ENCODE results near the gene ANP32B.

DNA sequence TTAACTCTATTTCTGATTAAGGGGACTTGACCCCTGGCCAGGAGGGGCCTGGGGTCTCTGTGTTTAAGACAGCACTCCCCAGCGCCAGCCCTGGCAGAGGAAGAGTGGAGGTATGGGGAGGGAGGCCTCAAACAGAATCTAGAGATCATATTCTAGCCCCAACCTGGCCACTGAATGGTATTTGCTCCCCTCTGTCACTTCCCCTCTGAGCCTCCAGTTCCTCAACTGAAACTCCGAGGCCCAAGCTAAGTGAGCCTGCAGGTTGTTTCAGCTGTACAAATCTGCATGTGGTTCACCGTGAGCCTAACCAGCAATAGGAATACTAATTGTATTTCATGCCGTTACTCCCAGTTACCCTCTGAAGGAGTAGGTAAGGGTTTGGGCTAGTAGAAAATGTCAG, 36.0 kb downstream of the ANP32B start:
- TF ChIP-seq EZH2 (IDR thresholded peaks at IDR 0.05; ENCODE audit: low read depth, unreplicated experiment), result no peak
- TF ChIP-seq, protein P1, sequence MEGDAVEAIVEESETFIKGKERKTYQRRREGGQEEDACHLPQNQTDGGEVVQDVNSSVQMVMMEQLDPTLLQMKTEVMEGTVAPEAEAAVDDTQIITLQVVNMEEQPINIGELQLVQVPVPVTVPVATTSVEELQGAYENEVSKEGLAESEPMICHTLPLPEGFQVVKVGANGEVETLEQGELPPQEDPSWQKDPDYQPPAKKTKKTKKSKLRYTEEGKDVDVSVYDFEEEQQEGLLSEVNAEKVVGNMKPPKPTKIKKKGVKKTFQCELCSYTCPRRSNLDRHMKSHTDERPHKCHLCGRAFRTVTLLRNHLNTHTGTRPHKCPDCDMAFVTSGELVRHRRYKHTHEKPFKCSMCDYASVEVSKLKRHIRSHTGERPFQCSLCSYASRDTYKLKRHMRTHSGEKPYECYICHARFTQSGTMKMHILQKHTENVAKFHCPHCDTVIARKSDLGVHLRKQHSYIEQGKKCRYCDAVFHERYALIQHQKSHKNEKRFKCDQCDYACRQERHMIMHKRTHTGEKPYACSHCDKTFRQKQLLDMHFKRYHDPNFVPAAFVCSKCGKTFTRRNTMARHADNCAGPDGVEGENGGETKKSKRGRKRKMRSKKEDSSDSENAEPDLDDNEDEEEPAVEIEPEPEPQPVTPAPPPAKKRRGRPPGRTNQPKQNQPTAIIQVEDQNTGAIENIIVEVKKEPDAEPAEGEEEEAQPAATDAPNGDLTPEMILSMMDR (conservative IDR thresholded peaks at IDR 0.05; ENCODE audit: low read depth in 2 of 2), result no peak
- TF ChIP-seq, protein P2, sequence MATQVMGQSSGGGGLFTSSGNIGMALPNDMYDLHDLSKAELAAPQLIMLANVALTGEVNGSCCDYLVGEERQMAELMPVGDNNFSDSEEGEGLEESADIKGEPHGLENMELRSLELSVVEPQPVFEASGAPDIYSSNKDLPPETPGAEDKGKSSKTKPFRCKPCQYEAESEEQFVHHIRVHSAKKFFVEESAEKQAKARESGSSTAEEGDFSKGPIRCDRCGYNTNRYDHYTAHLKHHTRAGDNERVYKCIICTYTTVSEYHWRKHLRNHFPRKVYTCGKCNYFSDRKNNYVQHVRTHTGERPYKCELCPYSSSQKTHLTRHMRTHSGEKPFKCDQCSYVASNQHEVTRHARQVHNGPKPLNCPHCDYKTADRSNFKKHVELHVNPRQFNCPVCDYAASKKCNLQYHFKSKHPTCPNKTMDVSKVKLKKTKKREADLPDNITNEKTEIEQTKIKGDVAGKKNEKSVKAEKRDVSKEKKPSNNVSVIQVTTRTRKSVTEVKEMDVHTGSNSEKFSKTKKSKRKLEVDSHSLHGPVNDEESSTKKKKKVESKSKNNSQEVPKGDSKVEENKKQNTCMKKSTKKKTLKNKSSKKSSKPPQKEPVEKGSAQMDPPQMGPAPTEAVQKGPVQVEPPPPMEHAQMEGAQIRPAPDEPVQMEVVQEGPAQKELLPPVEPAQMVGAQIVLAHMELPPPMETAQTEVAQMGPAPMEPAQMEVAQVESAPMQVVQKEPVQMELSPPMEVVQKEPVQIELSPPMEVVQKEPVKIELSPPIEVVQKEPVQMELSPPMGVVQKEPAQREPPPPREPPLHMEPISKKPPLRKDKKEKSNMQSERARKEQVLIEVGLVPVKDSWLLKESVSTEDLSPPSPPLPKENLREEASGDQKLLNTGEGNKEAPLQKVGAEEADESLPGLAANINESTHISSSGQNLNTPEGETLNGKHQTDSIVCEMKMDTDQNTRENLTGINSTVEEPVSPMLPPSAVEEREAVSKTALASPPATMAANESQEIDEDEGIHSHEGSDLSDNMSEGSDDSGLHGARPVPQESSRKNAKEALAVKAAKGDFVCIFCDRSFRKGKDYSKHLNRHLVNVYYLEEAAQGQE (IDR thresholded peaks at IDR 0.05; ENCODE audit: unreplicated experiment), result no peak
- no peak for TF ChIP-seq POLR2AphosphoS5 (IDR thresholded peaks at IDR 0.05; ENCODE audit: low read depth)
- no peak for TF ChIP-seq STAT1 (IDR thresholded peaks at IDR 0.05; ENCODE audit: unreplicated experiment)
- TF ChIP-seq EZH2phosphoT487 (IDR thresholded peaks at IDR 0.05; ENCODE audit: unreplicated experiment), result no peak
- TF ChIP-seq CREB1 (CRISPR knock-in tag; IDR thresholded peaks at IDR 0.05; ENCODE audit: low read depth), result no peak
- TF ChIP-seq, protein P3, sequence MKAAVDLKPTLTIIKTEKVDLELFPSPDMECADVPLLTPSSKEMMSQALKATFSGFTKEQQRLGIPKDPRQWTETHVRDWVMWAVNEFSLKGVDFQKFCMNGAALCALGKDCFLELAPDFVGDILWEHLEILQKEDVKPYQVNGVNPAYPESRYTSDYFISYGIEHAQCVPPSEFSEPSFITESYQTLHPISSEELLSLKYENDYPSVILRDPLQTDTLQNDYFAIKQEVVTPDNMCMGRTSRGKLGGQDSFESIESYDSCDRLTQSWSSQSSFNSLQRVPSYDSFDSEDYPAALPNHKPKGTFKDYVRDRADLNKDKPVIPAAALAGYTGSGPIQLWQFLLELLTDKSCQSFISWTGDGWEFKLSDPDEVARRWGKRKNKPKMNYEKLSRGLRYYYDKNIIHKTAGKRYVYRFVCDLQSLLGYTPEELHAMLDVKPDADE (IDR thresholded peaks at IDR 0.05), result no peak

Measured in GM23338 (cell line).